Measurements from ENCODE around the gene AP3M1.
"Not testable (repeated sequence)": the region's sequence is repeated elsewhere in the genome, so short reads cannot be mapped to it uniquely, and the experiment has no call there.

The AP3M1 gene

GRCh38 chr10:74189999-74190421 is 39.4 kb upstream of the AP3M1 start:
- no peaks in the 10 kb centered on the region for H3K27me3 ChIP-seq
- no peak for TF ChIP-seq CTCF (IDR thresholded peaks at IDR 0.05; ENCODE audit: low read depth, low read length)
- no peak for DNase-seq
- H3K4me1 ChIP-seq = no peaks in the 10 kb centered on the region
- H3K9me3 ChIP-seq = no peaks in the 10 kb centered on the region
- H3K36me3 ChIP-seq = no peaks in the 10 kb centered on the region
- H3K4me3 ChIP-seq (ENCODE audit: low read depth, low read length) = no peak overlapping the region

GRCh38 chr10:74188617-74189016 is 38.0 kb upstream of the AP3M1 start:
- not testable (repeated sequence) for H3K36me3 ChIP-seq; H3K9me3 ChIP-seq; H3K27me3 ChIP-seq; H3K4me1 ChIP-seq; H3K4me3 ChIP-seq (ENCODE audit: low read depth, low read length); DNase-seq

- Histone ChIP-seq H3K9me3 (no peaks in the 10 kb centered on the region; the same call in 1 of the 2 replicates), H3K4me3 (ENCODE audit: low read depth, low read length) (no peak overlapping the region), H3K27me3 (no peaks in the 10 kb centered on the region), H3K36me3 (no peaks in the 10 kb centered on the region), H3K4me1 (no peaks in the 10 kb centered on the region)
- TF ChIP-seq CTCF (IDR thresholded peaks at IDR 0.05; ENCODE audit: low read depth, low read length) = no peak
- DNase-seq = no peak
Observed at GRCh38 chr10:74187237-74187636, 36.6 kb upstream of the AP3M1 start.

GRCh38 chr10:74186678-74187077 is 36.0 kb upstream of the AP3M1 start:
- no peak for DNase-seq
- Histone ChIP-seq H3K27me3 (no peaks in the 10 kb centered on the region), H3K4me1 (no peaks in the 10 kb centered on the region), H3K36me3 (no peaks in the 10 kb centered on the region), H3K4me3 (ENCODE audit: low read depth, low read length) (no peak overlapping the region), H3K9me3 (no peaks in the 10 kb centered on the region; the same call in 1 of the 2 replicates)
- TF ChIP-seq CTCF (IDR thresholded peaks at IDR 0.05; ENCODE audit: low read depth, low read length) = no peak

GRCh38 chr10:74179111-74179710 is 28.6 kb upstream of the AP3M1 start:
- DNase-seq = no peak
- Histone ChIP-seq H3K4me3 (ENCODE audit: low read depth, low read length) (no peak overlapping the region), H3K4me1 (peaks cover 8% of the 10 kb centered on the region), H3K27me3 (no peaks in the 10 kb centered on the region), H3K36me3 (no peaks in the 10 kb centered on the region), H3K9me3 (no peaks in the 10 kb centered on the region; the same call in 1 of the 2 replicates)
- no peak for TF ChIP-seq CTCF (IDR thresholded peaks at IDR 0.05; ENCODE audit: low read depth, low read length)

GRCh38 chr10:74178042-74178791 is 27.6 kb upstream of the AP3M1 start:
- Histone ChIP-seq H3K9me3 (no peaks in the 10 kb centered on the region), H3K4me1 (peaks cover 8% of the 10 kb centered on the region), H3K27me3 (no peaks in the 10 kb centered on the region), H3K4me3 (ENCODE audit: low read depth, low read length) (peak overlapping the region; percentile 98), H3K36me3 (no peaks in the 10 kb centered on the region)
- DNase-seq = no peak
- no peak for TF ChIP-seq CTCF (IDR thresholded peaks at IDR 0.05; ENCODE audit: low read depth, low read length)
